GM23338 (cell line): ENCODE measurements around the gene ZEB2. TPM values are rescaled to one million over a fixed set of nuclear protein-coding genes. Genes with fewer than 3 reads are reported as not detected.

ENCODE experiments used
- ATAC-seq: fragments of 200-7000 bp; cut with Tn5 transposase; 3 replicates; pipeline ENCODE4 v1.9.1; 2020
- DNase-seq: peaks from one replicate; pipeline ENCODE4 v3.0.0-alpha.2; 2015; ENCODE audit warnings: low spot score
- H2AFZ ChIP-seq: fragments of 200-600 bp; sonication (generic); 2 replicates; pipeline ENCODE4 v1.8.0; 2016; ENCODE audit warnings: antibody characterized with exemption, mild to moderate bottlenecking, moderate library complexity
- H3F3A ChIP-seq: fragments of 200-600 bp; sonication (generic); replicated peaks from 2 replicates; pipeline ENCODE4 v1.8.0; 2017; ENCODE audit warnings: antibody characterized with exemption, mixed run types, low read depth
- H3K27ac ChIP-seq: fragments of 200-600 bp; sonication (generic); 2 replicates; pipeline ENCODE4 v1.6.1; 2016; ENCODE audit warnings: low read depth
- H3K27me3 ChIP-seq: fragments of 200-600 bp; sonication (generic); 2 replicates; pipeline ENCODE4 v1.8.0; 2016; ENCODE audit warnings: mild to moderate bottlenecking, mixed run types, moderate library complexity; ENCODE audit not compliant: insufficient read depth
- H3K36me3 ChIP-seq: fragments of 200-600 bp; sonication (generic); 2 replicates; pipeline ENCODE4 v1.8.0; 2016; ENCODE audit warnings: mild to moderate bottlenecking; ENCODE audit not compliant: insufficient read depth
- H3K4me1 ChIP-seq: fragments of 200-600 bp; sonication (generic); 2 replicates; pipeline ENCODE4 v1.8.0; 2016; ENCODE audit warnings: mild to moderate bottlenecking, moderate library complexity; ENCODE audit not compliant: insufficient read depth
- H3K4me2 ChIP-seq: fragments of 200-600 bp; sonication (generic); 2 replicates; pipeline ENCODE4 v1.7.1; 2017; ENCODE audit warnings: mixed run types
- H3K4me3 ChIP-seq: fragments of 200-600 bp; sonication (generic); 2 replicates; pipeline ENCODE4 v1.6.1; 2016; ENCODE audit warnings: mixed run types
- H3K79me2 ChIP-seq: fragments of 200-600 bp; sonication (generic); replicated peaks from 2 replicates; pipeline ENCODE4 v1.8.0; 2017; ENCODE audit warnings: mild to moderate bottlenecking; ENCODE audit not compliant: insufficient read depth
- H3K9me2 ChIP-seq: fragments of 200-600 bp; sonication (generic); 2 replicates; pipeline ENCODE4 v1.8.0; 2017; ENCODE audit not compliant: insufficient read depth
- H4K20me1 ChIP-seq: fragments of 200-600 bp; sonication (generic); replicated peaks from 2 replicates; pipeline ENCODE4 v1.8.0; 2017; ENCODE audit warnings: mild to moderate bottlenecking; ENCODE audit not compliant: insufficient read depth
- H3K27ac Mint-ChIP-seq: 2 replicates; pipeline ENCODE4 v1.8.0; 2020; ENCODE audit warnings: inconsistent platforms, mild to moderate bottlenecking, moderate library complexity, mixed read lengths
- H3K27me3 Mint-ChIP-seq: 3 replicates; pipeline ENCODE4 v1.8.0; 2022; ENCODE audit warnings: low read depth, mild to moderate bottlenecking, moderate library complexity, mixed read lengths, inconsistent platforms; ENCODE audit not compliant: insufficient read depth, poor library complexity
- H3K36me3 Mint-ChIP-seq: 3 replicates; pipeline ENCODE4 v1.8.0; 2021; ENCODE audit warnings: low read depth, mild to moderate bottlenecking, inconsistent platforms, moderate library complexity, mixed read lengths
- H3K4me1 Mint-ChIP-seq: 3 replicates; pipeline ENCODE4 v1.8.0; 2020; ENCODE audit warnings: mild to moderate bottlenecking, inconsistent platforms, mixed read lengths
- H3K4me3 Mint-ChIP-seq: 3 replicates; pipeline ENCODE4 v1.8.0; 2021; ENCODE audit warnings: moderate library complexity, mild to moderate bottlenecking, inconsistent platforms, mixed read lengths
- H3K9me3 Mint-ChIP-seq: 3 replicates; pipeline ENCODE4 v1.8.0; 2020; ENCODE audit warnings: moderate library complexity, mild to moderate bottlenecking, inconsistent platforms, mixed read lengths
- ETS1 ChIP-seq: IDR thresholded peaks from 2 replicates; pipeline ENCODE4 v1.6.1; 2016; ENCODE audit warnings: antibody characterized with exemption
- EZH2 ChIP-seq: fragments of 200-600 bp; sonication (generic); IDR thresholded peaks from one replicate; pipeline ENCODE4 v1.8.0; 2017; ENCODE audit warnings: antibody characterized with exemption, mild to moderate bottlenecking, low read depth; ENCODE audit not compliant: unreplicated experiment
- EZH2phosphoT487 ChIP-seq: fragments of 200-600 bp; sonication (generic); IDR thresholded peaks from one replicate; pipeline ENCODE4 v1.8.1; 2018; ENCODE audit warnings: antibody characterized with exemption; ENCODE audit not compliant: unreplicated experiment
- JUNB ChIP-seq: IDR thresholded peaks from one replicate; pipeline ENCODE4 v1.6.1; 2016; ENCODE audit warnings: antibody characterized with exemption; ENCODE audit not compliant: unreplicated experiment
- NANOG ChIP-seq: IDR thresholded peaks from 2 replicates; pipeline ENCODE4 v1.6.1; 2016; ENCODE audit warnings: antibody characterized with exemption, borderline replicate concordance
- POLR2AphosphoS5 ChIP-seq: IDR thresholded peaks from 2 replicates; pipeline ENCODE4 v1.6.1; 2016; ENCODE audit warnings: antibody characterized with exemption, low read depth
- REST ChIP-seq: IDR thresholded peaks from one replicate; pipeline ENCODE4 v1.6.1; 2018; ENCODE audit warnings: antibody characterized with exemption; ENCODE audit not compliant: unreplicated experiment
- STAT1 ChIP-seq: IDR thresholded peaks from one replicate; pipeline ENCODE4 v1.6.1; 2016; ENCODE audit warnings: antibody characterized with exemption; ENCODE audit not compliant: unreplicated experiment
- ZNF114 ChIP-seq: fragments of 250-450 bp; sonication (Bioruptor Pico); IDR thresholded peaks from 2 replicates; pipeline ENCODE4 v1.5.0; 2020; ENCODE audit warnings: mild to moderate bottlenecking, moderate library complexity
- ZNF331 ChIP-seq: fragments of 250-450 bp; sonication (Bioruptor Pico); IDR thresholded peaks from 2 replicates; pipeline ENCODE4 v1.5.0; 2020; ENCODE audit warnings: low read depth, mild to moderate bottlenecking, moderate library complexity
- polyA plus RNA-seq: library from polyadenylated mRNA; unstranded; fragments of >200 nt; fragmentation: Nextera tagmentation; extraction: Ambion mirVana; gene quantifications from 2 replicates; pipeline ENCODE4 v1.2.1, GENCODE V29; 2016
- total RNA-seq: library from RNA; depleted of rRNA; stranded (reverse); fragments of >200 nt; shearing (Covaris generic); gene quantifications from 2 replicates; pipeline ENCODE4 v1.2.3, GENCODE V29; 2014
- TF ChIP-seq, protein P1 (sequence below): fragments of 250-450 bp; sonication (Bioruptor Pico); IDR thresholded peaks from 2 replicates; pipeline ENCODE4 v1.5.0; 2020; ENCODE audit warnings: mild to moderate bottlenecking, moderate library complexity

ZEB2 gene
- total and polyA plus RNA-seq, 2 experiments from 2014 or later, result 0.45 TPM; not detected in 1

- no peak for TF ChIP-seq REST
- TF ChIP-seq EZH2phosphoT487, result no peak
These were observed 39.6 kb downstream of the ZEB2 start (continued) for GRCh38 chr2:144480285-144480684.

GRCh38 chr2:144479659-144480058, 40.3 kb downstream of the ZEB2 start:
- Mint-ChIP-seq H3K9me3 (no peaks in the 10 kb centered on the region), H3K27ac (peak overlapping the region; percentile 57; the same call in 1 of the 2 replicates), H3K36me3 (no peaks in the 10 kb centered on the region), H3K27me3 (peaks cover 2% of the 10 kb centered on the region), H3K4me1 (peaks cover 53% of the 10 kb centered on the region), H3K4me3 (peak overlapping the region; percentile 42; the same call in 2 of the 3 replicates)
- Histone ChIP-seq H2AFZ (no peak overlapping the region), H3K36me3 (no peaks in the 10 kb centered on the region), H3K4me3 (peak overlapping the region; percentile 26; the same call in 1 of the 2 replicates), H3K4me1 (peaks cover 52% of the 10 kb centered on the region), H4K20me1 (no peaks in the 10 kb centered on the region), H3K79me2 (no peaks in the 10 kb centered on the region), H3K27ac (peak overlapping the region; percentile 48; the same call in 1 of the 2 replicates), H3K4me2 (peak overlapping the region; percentile 68), H3F3A (no peaks in the 10 kb centered on the region), H3K27me3 (no peaks in the 10 kb centered on the region), H3K9me2 (no peaks in the 10 kb centered on the region)
- DNase-seq (peak; percentile 53), ATAC-seq (peak; percentile 67)
- TF ChIP-seq STAT1 (no peak), ZNF114 (CRISPR knock-in tag) (no peak), REST (no peak), POLR2AphosphoS5 (no peak), NANOG (no peak), EZH2 (no peak), ZNF331 (no peak), ETS1 (no peak), JUNB (no peak)
- TF ChIP-seq, protein P1, sequence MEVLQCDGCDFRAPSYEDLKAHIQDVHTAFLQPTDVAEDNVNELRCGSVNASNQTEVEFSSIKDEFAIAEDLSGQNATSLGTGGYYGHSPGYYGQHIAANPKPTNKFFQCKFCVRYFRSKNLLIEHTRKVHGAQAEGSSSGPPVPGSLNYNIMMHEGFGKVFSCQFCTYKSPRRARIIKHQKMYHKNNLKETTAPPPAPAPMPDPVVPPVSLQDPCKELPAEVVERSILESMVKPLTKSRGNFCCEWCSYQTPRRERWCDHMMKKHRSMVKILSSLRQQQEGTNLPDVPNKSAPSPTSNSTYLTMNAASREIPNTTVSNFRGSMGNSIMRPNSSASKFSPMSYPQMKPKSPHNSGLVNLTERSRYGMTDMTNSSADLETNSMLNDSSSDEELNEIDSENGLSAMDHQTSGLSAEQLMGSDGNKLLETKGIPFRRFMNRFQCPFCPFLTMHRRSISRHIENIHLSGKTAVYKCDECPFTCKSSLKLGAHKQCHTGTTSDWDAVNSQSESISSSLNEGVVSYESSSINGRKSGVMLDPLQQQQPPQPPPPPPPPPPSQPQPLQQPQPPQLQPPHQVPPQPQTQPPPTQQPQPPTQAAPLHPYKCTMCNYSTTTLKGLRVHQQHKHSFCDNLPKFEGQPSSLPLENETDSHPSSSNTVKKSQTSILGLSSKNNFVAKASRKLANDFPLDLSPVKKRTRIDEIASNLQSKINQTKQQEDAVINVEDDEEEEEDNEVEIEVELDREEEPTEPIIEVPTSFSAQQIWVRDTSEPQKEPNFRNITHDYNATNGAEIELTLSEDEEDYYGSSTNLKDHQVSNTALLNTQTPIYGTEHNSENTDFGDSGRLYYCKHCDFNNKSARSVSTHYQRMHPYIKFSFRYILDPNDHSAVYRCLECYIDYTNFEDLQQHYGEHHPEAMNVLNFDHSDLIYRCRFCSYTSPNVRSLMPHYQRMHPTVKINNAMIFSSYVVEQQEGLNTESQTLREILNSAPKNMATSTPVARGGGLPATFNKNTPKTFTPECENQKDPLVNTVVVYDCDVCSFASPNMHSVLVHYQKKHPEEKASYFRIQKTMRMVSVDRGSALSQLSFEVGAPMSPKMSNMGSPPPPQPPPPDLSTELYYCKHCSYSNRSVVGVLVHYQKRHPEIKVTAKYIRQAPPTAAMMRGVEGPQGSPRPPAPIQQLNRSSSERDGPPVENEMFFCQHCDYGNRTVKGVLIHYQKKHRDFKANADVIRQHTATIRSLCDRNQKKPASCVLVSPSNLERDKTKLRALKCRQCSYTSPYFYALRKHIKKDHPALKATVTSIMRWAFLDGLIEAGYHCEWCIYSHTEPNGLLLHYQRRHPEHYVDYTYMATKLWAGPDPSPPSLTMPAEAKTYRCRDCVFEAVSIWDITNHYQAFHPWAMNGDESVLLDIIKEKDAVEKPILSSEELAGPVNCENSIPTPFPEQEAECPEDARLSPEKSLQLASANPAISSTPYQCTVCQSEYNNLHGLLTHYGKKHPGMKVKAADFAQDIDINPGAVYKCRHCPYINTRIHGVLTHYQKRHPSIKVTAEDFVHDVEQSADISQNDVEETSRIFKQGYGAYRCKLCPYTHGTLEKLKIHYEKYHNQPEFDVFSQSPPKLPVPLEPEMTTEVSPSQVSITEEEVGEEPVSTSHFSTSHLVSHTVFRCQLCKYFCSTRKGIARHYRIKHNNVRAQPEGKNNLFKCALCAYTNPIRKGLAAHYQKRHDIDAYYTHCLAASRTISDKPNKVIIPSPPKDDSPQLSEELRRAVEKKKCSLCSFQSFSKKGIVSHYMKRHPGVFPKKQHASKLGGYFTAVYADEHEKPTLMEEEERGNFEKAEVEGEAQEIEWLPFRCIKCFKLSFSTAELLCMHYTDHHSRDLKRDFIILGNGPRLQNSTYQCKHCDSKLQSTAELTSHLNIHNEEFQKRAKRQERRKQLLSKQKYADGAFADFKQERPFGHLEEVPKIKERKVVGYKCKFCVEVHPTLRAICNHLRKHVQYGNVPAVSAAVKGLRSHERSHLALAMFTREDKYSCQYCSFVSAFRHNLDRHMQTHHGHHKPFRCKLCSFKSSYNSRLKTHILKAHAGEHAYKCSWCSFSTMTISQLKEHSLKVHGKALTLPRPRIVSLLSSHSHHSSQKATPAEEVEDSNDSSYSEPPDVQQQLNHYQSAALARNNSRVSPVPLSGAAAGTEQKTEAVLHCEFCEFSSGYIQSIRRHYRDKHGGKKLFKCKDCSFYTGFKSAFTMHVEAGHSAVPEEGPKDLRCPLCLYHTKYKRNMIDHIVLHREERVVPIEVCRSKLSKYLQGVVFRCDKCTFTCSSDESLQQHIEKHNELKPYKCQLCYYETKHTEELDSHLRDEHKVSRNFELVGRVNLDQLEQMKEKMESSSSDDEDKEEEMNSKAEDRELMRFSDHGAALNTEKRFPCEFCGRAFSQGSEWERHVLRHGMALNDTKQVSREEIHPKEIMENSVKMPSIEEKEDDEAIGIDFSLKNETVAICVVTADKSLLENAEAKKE (CRISPR knock-in tag), result no peak
